Measurements from ENCODE around the gene HM13.
A peak's percentile ranks its signal among the peaks of the same experiment; 100 is the strongest.
"Not testable (repeated sequence)": the region's sequence is repeated elsewhere in the genome, so short reads cannot be mapped to it uniquely, and the experiment has no call there.

Gene HM13

GRCh38 chr20:31514154-31515071, at the start of gene HM13:
Gene HM13, plus strand, starts transcription at chr20:31514442. Its CDS starts 110 bp downstream, at chr20:31514552.
- peak; percentile 95 for DNase-seq

- DNase-seq, result not testable (repeated sequence)
Observed at GRCh38 chr20:31470946-31471345, 43.3 kb upstream of the HM13 start.

GRCh38 chr20:31472395-31473330, 41.6 kb upstream of the HM13 start:
- DNase-seq, result peak; percentile 18

GRCh38 chr20:31473331-31474096, 40.7 kb upstream of the HM13 start:
- DNase-seq, result no peak

GRCh38 chr20:31474097-31474436, 40.2 kb upstream of the HM13 start:
- DNase-seq, result no peak

GRCh38 chr20:31474758-31475427, 39.3 kb upstream of the HM13 start, which contains the start of the genes DEFB124 and REM1:
Gene DEFB124, minus strand, starts transcription at chr20:31475127. Its CDS starts 2,114 bp downstream, at chr20:31473013.
Gene REM1, plus strand, starts transcription at chr20:31475288. Its CDS starts 1,158 bp downstream, at chr20:31476446.
- DNase-seq, result peak; percentile 19

GRCh38 chr20:31475472-31476293, 38.6 kb upstream of the HM13 start:
- no peak for DNase-seq

- DNase-seq, result no peak
Observed at GRCh38 chr20:31476294-31476585, 38.0 kb upstream of the HM13 start.

GRCh38 chr20:31476643-31477215, 37.5 kb upstream of the HM13 start:
- no peak for DNase-seq

- DNase-seq, result peak; percentile 44
Observed at GRCh38 chr20:31484001-31484400, 30.2 kb upstream of the HM13 start.

- peak; percentile 61 for DNase-seq
Observed at GRCh38 chr20:31485450-31486339, 28.5 kb upstream of the HM13 start.

- DNase-seq, result no peak
Observed at GRCh38 chr20:31488115-31488514, 26.1 kb upstream of the HM13 start.

- no peak for DNase-seq
Observed at GRCh38 chr20:31489152-31489551, 25.1 kb upstream of the HM13 start.

- DNase-seq, result no peak
Observed at GRCh38 chr20:31490752-31491151, 23.5 kb upstream of the HM13 start.

- DNase-seq, result peak; percentile 22
Observed at GRCh38 chr20:31494131-31494530, 20.1 kb upstream of the HM13 start.

- DNase-seq, result no peak
Observed at GRCh38 chr20:31496761-31497295, 17.4 kb upstream of the HM13 start.

- DNase-seq, result peak; percentile 19
Observed at GRCh38 chr20:31497838-31498540, 16.3 kb upstream of the HM13 start.

GRCh38 chr20:31500527-31500926, 13.7 kb upstream of the HM13 start:
- no peak for DNase-seq

Data from hematopoietic multipotent progenitor cell treated with erythropoietin and hydrocortisone succinate and interleukin-3 and kit ligand, for 6 days (in vitro differentiated cells).